Lung microvascular endothelial cell (primary cell): Measurements from ENCODE around the gene RIPPLY2. TPM values are rescaled to one million over a fixed set of nuclear protein-coding genes. Genes with fewer than 3 reads are reported as not detected.
"Not testable (repeated sequence)": the region's sequence is repeated elsewhere in the genome, so short reads cannot be mapped to it uniquely, and the experiment has no call there.

Experiments used
- DNase-seq, 2 donors: peaks; one replicate each; pipeline versions ENCODE4 v3.0.0 to v3.0.0-alpha.2; 2010; ENCODE audit warnings: low read depth in 2 of 2
- total RNA-seq: library from RNA; depleted of rRNA; stranded (reverse); fragments of >200 nt; gene quantifications from 2 replicates; pipeline ENCODE4 v1.2.1, GENCODE V29; 2014

The RIPPLY2 gene
- total RNA-seq, 1 donor from 2014 or later, result 0.40 TPM

DNA sequence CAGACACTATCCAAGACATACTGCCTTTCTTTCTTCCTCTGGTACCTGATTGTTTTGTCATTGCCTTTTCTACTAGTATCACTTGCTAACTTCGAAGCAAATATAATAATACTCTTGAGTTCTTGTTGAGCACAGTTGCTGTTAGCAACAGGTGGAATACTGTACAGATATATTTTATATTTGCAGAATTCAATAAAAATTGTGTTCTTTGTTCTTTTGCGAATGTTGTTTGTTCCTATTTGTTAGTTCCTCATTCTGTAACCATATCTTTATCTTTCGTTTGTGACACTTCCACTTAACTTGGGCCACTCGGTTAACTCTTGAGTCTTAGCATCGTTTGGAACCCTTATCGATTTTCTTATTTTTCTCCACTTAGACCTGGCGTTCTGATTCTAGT is 7.2 kb downstream of the RIPPLY2 start:
- no peak for DNase-seq

DNA sequence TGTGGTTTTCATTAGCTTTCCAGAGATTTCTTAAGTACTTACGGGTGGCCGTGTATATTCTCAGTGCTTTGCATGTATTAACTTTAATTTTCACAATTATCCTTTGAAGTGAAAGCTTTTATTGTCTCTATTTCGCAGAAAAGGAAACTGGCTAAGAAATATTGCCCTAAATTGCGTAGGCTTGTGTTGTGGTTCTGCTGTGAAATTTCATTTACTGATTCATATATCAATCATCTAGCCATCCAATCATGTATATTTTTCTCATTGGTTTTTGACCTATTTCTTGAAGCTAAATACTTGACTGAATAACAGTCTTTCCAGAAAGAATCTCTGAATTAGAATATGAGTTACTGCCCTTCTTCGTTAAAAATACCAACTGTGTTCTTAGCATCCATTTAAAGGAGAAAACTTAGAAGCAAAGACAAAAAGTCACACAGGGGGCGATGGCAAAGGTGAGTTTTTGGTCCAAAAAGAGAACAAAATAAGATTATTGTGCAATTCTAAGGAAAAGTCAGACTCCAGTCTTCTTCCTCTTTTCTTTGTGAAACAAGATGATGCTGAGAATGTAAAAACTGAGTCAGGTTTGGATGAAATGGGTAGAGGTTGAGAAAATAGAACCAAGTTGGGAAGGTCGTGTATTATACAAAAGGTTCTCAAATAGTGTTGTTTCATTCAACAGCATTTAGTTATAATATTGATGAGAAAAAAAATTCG is 7.8 kb downstream of the RIPPLY2 start:
- no peak for DNase-seq

DNA sequence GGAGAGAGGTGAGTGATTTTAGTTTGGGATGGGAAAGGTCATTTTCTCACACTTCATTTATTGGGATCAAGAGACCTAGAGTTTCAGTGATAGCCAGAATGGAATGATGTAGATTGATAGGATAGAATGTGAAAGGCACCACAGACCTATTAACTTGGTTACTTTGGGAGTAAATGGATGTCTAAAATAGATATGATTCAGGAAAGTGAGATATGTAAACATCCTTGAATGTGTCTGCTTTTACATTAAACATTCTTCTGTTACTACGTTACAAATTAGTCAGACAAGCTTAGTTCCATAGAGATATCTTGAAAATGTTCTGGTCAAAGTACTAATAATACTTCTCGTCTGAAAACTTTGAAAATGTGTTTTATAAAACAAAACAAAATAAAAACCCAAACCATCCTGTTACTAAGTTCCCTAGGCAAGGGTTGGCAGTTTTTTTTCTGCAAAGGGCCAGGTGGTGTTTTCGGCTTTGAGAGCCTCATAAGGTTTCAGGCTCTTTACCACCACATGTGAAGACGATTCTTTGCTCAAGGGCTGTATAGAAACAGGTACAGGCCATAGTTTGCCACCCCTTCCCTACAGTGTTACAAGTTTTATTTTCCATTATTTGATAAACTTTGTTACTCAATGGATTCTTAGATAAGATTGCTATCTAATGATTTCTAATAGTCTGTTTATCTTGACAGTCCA is 9.8 kb downstream of the RIPPLY2 start:
- DNase-seq, result peak in 1 of 2 donors; percentile 11

GRCh38 chr6:83867043-83867442 is 13.9 kb downstream of the RIPPLY2 start:
- no peak for DNase-seq

DNA sequence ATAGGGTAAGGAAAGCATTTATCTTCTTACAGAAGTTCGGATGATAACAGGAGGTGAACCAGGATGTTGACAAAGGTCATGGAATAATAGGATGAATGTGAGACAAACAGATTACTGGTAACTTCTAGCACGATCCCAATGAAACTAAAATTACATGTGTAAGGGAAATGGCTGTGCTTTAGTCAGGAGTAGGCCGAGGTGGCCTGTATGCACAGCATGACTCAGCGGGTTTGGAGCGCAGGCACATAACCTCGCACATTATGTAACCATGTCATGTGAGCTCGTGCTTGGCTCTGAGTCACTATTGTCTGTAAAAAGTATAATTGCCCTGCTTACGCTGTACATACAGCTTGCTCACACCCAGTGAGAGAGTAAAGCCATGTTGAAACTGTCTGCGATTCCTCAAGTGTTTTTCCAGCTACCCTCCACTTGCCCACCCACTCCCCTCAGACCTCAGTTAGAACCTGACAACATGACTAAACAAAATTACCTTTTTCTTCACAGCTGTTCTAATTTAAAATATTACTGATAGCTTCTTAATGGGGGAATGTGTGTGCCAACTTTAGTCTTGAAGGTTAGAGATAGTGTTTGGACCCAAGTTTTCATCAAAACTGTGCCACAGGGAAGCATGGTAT is 14.5 kb downstream of the RIPPLY2 start:
- DNase-seq, result peak; percentile 27 to 87

GRCh38 chr6:83868639-83869038 is 15.5 kb downstream of the RIPPLY2 start:
- peak in 1 of 2 donors; percentile 30 for DNase-seq

- no peak for DNase-seq
These were observed 17.5 kb downstream of the RIPPLY2 start for GRCh38 chr6:83870649-83871048.

- peak in 1 of 2 donors; percentile 7 for DNase-seq
These were observed 19.4 kb downstream of the RIPPLY2 start for GRCh38 chr6:83872386-83873118.

GRCh38 chr6:83873869-83874268 is 20.7 kb downstream of the RIPPLY2 start:
- no peak for DNase-seq

GRCh38 chr6:83875843-83876242 is 22.7 kb downstream of the RIPPLY2 start:
- no peak for DNase-seq

DNA sequence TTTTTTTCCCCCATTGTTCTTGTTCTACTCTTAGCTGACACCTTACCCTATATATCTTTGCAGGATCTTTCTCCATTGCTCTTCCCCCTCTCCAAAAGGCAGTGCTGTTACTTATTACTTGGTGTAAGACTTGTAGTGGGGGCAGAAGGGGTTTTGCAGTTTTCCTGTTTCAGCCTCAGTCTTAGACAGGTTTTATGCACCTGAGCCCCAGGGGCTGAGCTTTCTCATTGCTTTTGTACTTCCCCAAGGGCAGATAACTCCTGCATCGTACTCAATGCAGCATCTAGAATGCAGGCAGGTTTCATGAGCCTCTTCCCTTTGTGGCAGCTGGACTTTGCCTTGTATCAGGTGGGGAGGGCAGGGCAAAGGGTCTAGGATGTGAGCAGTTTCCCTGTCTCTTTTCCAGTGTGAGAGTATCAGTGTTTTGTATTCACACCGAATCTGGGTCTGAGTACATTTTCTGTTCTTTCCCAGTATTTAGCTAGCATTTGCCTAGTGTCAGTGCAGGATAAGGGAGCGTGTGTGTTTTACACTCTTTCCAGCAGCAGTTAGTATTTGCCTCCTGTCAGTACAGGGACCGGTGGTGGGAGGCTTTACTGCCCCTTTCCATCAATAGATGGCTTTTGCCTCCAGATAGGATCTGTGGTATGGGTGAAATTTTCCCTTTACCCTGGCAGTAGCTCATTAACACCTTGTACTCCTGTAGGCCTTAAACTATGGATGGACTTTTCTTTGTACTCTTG is 25.9 kb downstream of the RIPPLY2 start:
- no peak for DNase-seq

DNA sequence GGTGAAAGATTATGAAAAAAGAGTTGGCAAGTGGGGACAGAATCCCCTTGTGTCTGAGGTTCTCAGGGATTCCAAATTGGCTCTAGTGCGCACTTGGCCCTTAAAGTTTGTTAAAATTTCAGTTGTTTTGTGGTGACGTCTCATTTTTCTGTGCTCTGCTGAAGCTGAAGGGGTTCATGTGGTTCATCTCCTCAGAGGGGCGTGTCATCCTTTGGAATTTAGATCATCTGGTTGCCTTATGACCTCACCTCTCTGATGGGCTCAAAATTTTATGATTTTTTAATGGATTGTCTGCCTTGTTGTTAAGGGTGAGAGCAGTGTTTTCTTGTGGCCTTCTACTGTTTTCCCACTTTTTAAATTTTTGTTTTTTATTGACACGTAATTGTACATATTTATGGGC is 26.6 kb downstream of the RIPPLY2 start:
- DNase-seq, result no peak

GRCh38 chr6:83883240-83883639 is 30.1 kb downstream of the RIPPLY2 start:
- peak in 1 of 2 donors; percentile 49 for DNase-seq

DNA sequence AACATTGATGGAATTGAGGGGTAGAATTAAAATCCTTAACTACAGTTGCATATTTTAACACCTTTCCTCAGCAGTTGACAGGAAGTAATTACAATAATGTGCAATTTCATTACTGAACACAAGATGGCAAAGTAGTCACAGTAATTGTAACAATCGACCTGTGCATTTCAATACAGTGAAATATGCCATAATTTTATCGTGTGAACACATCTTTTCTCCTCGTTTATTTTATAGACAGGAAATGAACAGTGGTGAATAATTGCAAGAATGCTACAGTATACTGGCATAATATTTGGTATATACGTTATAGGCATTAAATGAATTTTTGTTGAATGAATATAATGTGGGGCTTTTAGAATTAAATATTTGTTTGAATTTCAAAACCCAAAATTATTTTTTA is 31.4 kb downstream of the RIPPLY2 start:
- DNase-seq, result peak; percentile 66 to 79

DNA sequence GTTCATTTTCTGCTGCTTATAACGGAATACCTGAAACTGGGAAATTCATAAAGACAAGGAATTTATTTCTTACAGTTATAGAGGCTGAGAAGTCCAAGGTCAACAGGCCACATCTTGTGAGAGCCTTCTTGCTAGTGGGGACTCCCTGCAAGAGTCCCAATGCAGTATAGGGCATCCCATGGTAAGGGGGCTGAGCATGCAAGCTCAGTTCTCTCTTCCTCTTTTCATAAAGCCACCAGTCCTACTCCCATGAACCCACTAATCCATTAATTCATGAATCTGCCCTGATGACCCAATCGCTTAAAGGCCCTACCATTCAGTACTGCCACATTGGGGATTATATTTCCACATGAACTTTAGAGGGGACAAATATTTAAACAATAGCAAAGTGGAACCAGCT is 32.8 kb downstream of the RIPPLY2 start:
- no peak for DNase-seq

- DNase-seq, result no peak
These were observed 36.5 kb downstream of the RIPPLY2 start for GRCh38 chr6:83889621-83890020.

DNA sequence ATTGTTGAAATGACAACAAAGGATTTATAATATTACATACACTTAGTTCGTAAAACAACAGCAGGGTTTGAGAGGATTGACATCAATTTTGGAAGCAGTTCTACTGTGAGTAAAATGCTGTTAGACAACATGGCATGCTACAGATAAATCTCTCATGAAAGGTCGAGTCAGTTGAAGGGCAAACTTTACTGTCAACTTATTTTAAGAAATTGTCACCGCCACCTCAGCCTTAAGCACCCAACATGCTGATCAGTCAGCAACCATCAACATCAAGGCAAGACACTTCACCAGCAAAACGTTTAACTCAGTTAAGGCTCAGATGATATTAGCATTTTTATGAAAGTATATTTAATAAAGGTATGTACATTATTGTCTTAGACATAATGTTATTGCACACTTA is 37.4 kb downstream of the RIPPLY2 start:
- DNase-seq, result no peak

- no peak for DNase-seq
These were observed 38.4 kb downstream of the RIPPLY2 start for GRCh38 chr6:83891586-83891985.

GRCh38 chr6:83893024-83893423 is 39.9 kb downstream of the RIPPLY2 start:
- DNase-seq, result no peak

- DNase-seq, result not testable (repeated sequence)
These were observed 43.9 kb downstream of the RIPPLY2 start for GRCh38 chr6:83897094-83897493.

GRCh38 chr6:83901624-83902023 is 48.5 kb downstream of the RIPPLY2 start:
- no peak for DNase-seq
